Measurements from ENCODE around the gene PTPRA.

- TF ChIP-seq CTCF (IDR thresholded peaks at IDR 0.05; ENCODE audit: insufficient read depth, low read length) (no peak), POLR2AphosphoS5 (IDR thresholded peaks at IDR 0.05; ENCODE audit: low read depth) (no peak), REST (IDR thresholded peaks at IDR 0.05; ENCODE audit: insufficient replicate concordance, low read depth) (no peak)
These were observed 3.9 kb upstream of the PTPRA start for GRCh38 chr20:2869381-2869780.
